Measurements from ENCODE around the gene SLC7A10. TPM values are rescaled to one million over a fixed set of nuclear protein-coding genes. Genes with fewer than 3 reads are reported as not detected.

SLC7A10 gene
- total RNA-seq, 2 donors from 2014 or later = not detected

DNA sequence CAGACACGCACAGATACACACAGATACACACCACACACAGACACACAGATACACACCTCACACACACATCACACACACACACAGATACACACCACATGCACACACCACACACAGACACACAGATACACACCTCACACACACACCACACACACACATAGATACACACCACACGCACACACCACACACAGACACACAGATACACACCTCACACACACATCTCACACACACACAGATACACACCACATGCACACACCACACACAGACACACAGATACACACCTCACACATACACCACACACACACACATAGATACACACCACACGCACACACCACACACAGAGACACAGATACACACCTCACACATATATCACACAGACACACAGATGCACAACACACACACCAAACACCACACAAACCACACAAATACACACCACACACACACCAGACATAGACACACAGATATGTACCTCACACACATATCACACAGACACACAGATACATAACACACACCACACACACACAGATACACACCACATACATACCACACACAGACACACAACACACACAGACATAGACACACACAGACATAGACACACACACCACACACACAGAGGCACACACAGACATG lies 24.2 kb upstream of the SLC7A10 start:
- no peak for DNase-seq
- TF ChIP-seq, protein P1, sequence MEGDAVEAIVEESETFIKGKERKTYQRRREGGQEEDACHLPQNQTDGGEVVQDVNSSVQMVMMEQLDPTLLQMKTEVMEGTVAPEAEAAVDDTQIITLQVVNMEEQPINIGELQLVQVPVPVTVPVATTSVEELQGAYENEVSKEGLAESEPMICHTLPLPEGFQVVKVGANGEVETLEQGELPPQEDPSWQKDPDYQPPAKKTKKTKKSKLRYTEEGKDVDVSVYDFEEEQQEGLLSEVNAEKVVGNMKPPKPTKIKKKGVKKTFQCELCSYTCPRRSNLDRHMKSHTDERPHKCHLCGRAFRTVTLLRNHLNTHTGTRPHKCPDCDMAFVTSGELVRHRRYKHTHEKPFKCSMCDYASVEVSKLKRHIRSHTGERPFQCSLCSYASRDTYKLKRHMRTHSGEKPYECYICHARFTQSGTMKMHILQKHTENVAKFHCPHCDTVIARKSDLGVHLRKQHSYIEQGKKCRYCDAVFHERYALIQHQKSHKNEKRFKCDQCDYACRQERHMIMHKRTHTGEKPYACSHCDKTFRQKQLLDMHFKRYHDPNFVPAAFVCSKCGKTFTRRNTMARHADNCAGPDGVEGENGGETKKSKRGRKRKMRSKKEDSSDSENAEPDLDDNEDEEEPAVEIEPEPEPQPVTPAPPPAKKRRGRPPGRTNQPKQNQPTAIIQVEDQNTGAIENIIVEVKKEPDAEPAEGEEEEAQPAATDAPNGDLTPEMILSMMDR (IDR thresholded peaks at IDR 0.05) = no peak
- H3K36me3 ChIP-seq = no peaks in the 10 kb centered on the region
- no peak overlapping the region for H3K27ac ChIP-seq
- intact Hi-C loops (cut with DNase I) = no loop called here
- no peaks in the 10 kb centered on the region for H3K9me3 ChIP-seq
- H3K4me1 ChIP-seq = no peaks in the 10 kb centered on the region
- H3K9ac ChIP-seq (ENCODE audit: low read depth in 2 of 2, low read length in 2 of 2) = no peak overlapping the region
- H3K27me3 ChIP-seq = no peaks in the 10 kb centered on the region
- no peak overlapping the region for H3K4me3 ChIP-seq

DNA sequence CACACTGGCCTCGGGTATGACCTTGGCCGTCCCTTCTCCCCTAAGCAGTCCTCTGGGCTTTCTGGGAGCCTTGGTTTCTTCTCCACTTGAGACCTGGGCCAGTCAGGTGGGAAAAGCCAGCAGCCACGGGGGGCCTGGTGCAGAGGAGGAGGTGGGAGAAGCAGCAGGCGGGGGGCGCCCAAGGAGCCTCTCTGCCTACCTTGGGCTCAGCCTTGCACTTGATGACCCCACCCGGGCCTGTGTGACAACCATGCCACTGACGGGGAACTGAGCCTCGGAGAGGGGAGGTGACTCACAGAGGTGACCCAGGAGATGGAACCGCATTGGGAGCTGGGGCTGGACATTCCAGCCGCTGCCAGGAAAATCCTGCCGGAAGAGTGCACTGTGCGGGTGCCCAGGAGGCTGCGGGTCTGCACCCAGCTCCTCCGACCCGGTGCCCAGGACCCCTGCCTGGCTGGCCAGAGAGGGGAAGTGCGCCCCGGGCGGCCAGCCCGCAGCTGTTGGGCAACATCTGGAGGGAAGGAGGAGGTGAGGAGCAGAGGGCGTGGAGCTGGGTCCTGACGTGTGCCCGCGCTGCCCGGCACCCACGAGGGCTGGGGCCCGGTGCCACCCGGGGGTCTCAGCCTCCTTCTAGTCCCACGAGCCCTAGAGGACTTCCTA lies 23.4 kb upstream of the SLC7A10 start:
- H3K27me3 ChIP-seq = no peaks in the 10 kb centered on the region
- TF ChIP-seq, protein P1 (IDR thresholded peaks at IDR 0.05) = no peak
- H3K4me1 ChIP-seq = no peaks in the 10 kb centered on the region
- DNase-seq = no peak
- H3K4me3 ChIP-seq = no peak overlapping the region
- no peak overlapping the region for H3K9ac ChIP-seq (ENCODE audit: low read depth in 2 of 2, low read length in 2 of 2)
- H3K9me3 ChIP-seq = no peaks in the 10 kb centered on the region
- no peaks in the 10 kb centered on the region for H3K36me3 ChIP-seq
- H3K27ac ChIP-seq = no peak overlapping the region
- intact Hi-C loops (cut with DNase I) = no loop called here

DNA sequence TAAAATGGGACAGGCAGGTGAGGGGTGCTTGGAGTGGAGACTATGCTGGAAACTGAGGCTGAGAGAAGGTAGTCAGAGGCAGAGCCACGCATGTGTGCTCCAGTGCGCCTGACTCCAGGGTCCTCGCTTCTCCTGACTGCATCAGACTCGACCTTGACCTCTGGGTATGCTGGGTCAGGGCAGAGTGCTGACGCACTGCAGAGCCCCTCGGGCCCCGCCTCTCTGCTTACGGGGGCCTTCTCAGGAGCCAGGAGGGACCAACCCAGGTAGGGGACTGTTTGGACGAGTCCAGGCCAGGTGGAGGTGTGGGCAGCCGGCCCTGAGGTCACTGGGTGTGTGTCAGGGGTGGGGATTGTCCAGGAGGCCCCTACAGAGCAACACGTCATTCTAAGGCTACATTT lies 22.9 kb upstream of the SLC7A10 start:
- intact Hi-C loops (cut with DNase I) = no loop called here
- Histone ChIP-seq H3K9ac (ENCODE audit: low read depth in 2 of 2, low read length in 2 of 2) (no peak overlapping the region), H3K4me3 (no peak overlapping the region), H3K9me3 (no peaks in the 10 kb centered on the region), H3K4me1 (no peaks in the 10 kb centered on the region), H3K27ac (no peak overlapping the region), H3K36me3 (no peaks in the 10 kb centered on the region), H3K27me3 (no peaks in the 10 kb centered on the region)
- DNase-seq = no peak
- TF ChIP-seq, protein P1 (IDR thresholded peaks at IDR 0.05) = no peak

DNA sequence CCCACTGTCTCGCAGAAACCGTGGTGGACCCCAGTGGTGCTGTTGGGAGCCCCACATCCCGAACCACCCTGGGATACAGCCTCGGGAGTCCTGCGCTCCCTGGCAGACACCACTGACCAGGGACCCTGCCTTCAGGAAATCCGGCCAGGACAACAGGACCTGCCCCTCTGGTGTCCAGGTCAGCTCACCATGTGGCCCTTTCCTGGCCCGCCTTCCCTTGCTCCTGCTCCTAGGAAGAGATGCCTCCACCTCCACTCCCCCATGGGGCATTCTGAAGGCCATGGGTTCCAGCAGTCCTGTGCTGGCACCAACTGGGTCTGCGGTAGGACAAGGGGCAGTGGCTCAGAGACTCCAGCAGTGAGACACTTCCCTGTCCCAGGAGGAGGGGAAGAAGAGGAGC lies 22.5 kb upstream of the SLC7A10 start:
- TF ChIP-seq, protein P1 (IDR thresholded peaks at IDR 0.05) = no peak
- Histone ChIP-seq H3K27ac (no peak overlapping the region), H3K9me3 (no peaks in the 10 kb centered on the region), H3K27me3 (no peaks in the 10 kb centered on the region), H3K36me3 (no peaks in the 10 kb centered on the region), H3K4me1 (no peaks in the 10 kb centered on the region), H3K4me3 (no peak overlapping the region), H3K9ac (ENCODE audit: low read depth in 2 of 2, low read length in 2 of 2) (no peak overlapping the region)
- DNase-seq = no peak
- intact Hi-C loops (cut with DNase I) = no loop called here

DNA sequence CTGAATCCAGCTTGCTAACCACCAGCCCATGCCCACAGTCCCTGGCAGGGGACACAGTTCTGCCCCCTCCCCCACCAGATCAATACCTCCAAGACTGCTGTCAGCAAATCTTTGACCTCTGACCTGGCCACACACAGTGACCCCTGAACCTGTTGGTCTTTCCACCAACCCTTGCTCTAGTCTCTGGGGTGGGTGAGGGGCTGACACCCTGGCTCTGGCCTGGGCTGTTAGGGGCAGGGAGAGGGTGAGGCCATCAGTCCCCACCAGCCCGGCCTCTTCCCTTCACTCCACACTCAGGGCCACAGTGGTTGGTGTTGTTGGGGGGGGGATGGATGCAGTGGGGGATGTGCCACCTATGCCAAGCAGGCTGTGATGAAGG lies 21.8 kb upstream of the SLC7A10 start:
- TF ChIP-seq, protein P1 (IDR thresholded peaks at IDR 0.05) = no peak
- no peaks in the 10 kb centered on the region for H3K36me3 ChIP-seq
- no peak for DNase-seq
- H3K9me3 ChIP-seq = no peaks in the 10 kb centered on the region
- no peaks in the 10 kb centered on the region for H3K4me1 ChIP-seq
- no peak overlapping the region for H3K27ac ChIP-seq
- H3K4me3 ChIP-seq = no peak overlapping the region
- intact Hi-C loops (cut with DNase I) = no loop called here
- H3K9ac ChIP-seq (ENCODE audit: low read depth in 2 of 2, low read length in 2 of 2) = no peak overlapping the region
- H3K27me3 ChIP-seq = no peaks in the 10 kb centered on the region
